HCT116 (cell line): ENCODE measurements around the gene CCBE1. TPM values are rescaled to one million over a fixed set of nuclear protein-coding genes. Genes with fewer than 3 reads are reported as not detected.
A peak's percentile ranks its signal among the peaks of the same experiment; 100 is the strongest.

ENCODE experiments used
- ATAC-seq: fragments of 200-7000 bp; cut with Tn5 transposase; 2 replicates; pipeline ENCODE4 v1.9.1; 2020; ENCODE audit warnings: mild to moderate bottlenecking, moderate library complexity
- BruUV-seq: library from RNA; stranded (reverse); fragments of 400-500 nt; replicated peaks from 2 replicates; lab custom pipeline; 2021; lab: Mats Ljungman, UMichigan
- CTCF ChIA-PET: fragments of 300-600 bp; sonication (Branson Sonifier 250); formaldehyde crosslinking; loops from one replicate; lab custom pipeline; 2021; ENCODE audit warnings: antibody characterized with exemption; lab: Charles Lee
- POLR2A ChIA-PET: fragments of 300-600, 350-600 bp; sonication (Branson Sonifier 250); formaldehyde crosslinking; loops from one replicate; lab custom pipeline; 2021; ENCODE audit warnings: antibody characterized with exemption; lab: Charles Lee
- RAD21 ChIA-PET, 2 experiments: fragments of 300-600 bp; sonication (Branson Sonifier 250); formaldehyde crosslinking; loops; one replicate each; lab custom pipeline; 2023; ENCODE audit warnings: low total read pairs in 2 of 2; ENCODE audit not compliant: uncharacterized antibody in 2 of 2, unreplicated experiment in 2 of 2, low non-redundant PET in 1 of 2; lab: Charles Lee
- DNase-seq: peaks from one replicate; pipeline ENCODE4 v3.0.0-alpha.2; 2010; ENCODE audit warnings: low read depth, low spot score
- H2AFZ ChIP-seq: fragments of 200-600 bp; shearing (Covaris generic), sonication (generic); 2 replicates; pipeline ENCODE4 v1.6.1; 2017; ENCODE audit warnings: low read depth, mixed run types, mixed read lengths, antibody characterized with exemption, low read length; ENCODE audit not compliant: poor library complexity, severe bottlenecking
- H3K27ac ChIP-seq: 2 replicates; pipeline ENCODE4 v1.5.1; 2012; ENCODE audit warnings: low read depth, low read length
- H3K27me3 ChIP-seq: fragments of 200-600 bp; sonication (generic); 2 replicates; pipeline ENCODE4 v1.6.1; 2016; ENCODE audit warnings: mixed run types, low read length, mixed read lengths; ENCODE audit not compliant: insufficient read depth
- H3K36me3 ChIP-seq, 2 experiments: fragments of 200-500 bp in 1 of 2; fragments of 200-600 bp in 1 of 2; sonication (Bioruptor generic) in 1 of 2; sonication (generic) in 1 of 2; 2 replicates each; pipeline versions ENCODE4 v1.5.1 to v1.6.1; 2014 to 2016; ENCODE audit warnings: low read length in 2 of 2, inconsistent platforms in 1 of 2, mixed read lengths in 1 of 2, mixed run types in 1 of 2; ENCODE audit not compliant: insufficient read depth in 2 of 2, control insufficient read depth in 1 of 2
- H3K4me1 ChIP-seq, 2 experiments: fragments of 200-600 bp in 1 of 2; sonication (generic) in 1 of 2; 2 replicates each; pipeline versions ENCODE4 v1.5.1 to v1.6.1; 2012 to 2017; ENCODE audit warnings: low read length in 2 of 2, inconsistent platforms in 1 of 2, mild to moderate bottlenecking in 1 of 2, mixed read lengths in 1 of 2, mixed run types in 1 of 2, moderate library complexity in 1 of 2; ENCODE audit not compliant: insufficient read depth in 2 of 2, control insufficient read depth in 1 of 2
- H3K4me2 ChIP-seq: fragments of 200-600 bp; sonication (generic); 2 replicates; pipeline ENCODE4 v1.6.1; 2017; ENCODE audit warnings: mixed run types, low read length, mixed read lengths
- H3K4me3 ChIP-seq, 2 experiments: fragments of 200-600 bp in 1 of 2; sonication (generic) in 1 of 2; replicated peaks in 1 of 2; 2 replicates each; pipeline ENCODE4 v1.5.1; 2011 to 2016; ENCODE audit warnings: low read length in 2 of 2, control low read depth in 1 of 2, low read depth in 1 of 2, mild to moderate bottlenecking in 1 of 2, mixed read lengths in 1 of 2, mixed run types in 1 of 2
- H3K79me2 ChIP-seq: fragments of 200-600 bp; sonication (generic); 2 replicates; pipeline ENCODE4 v1.6.1; 2017; ENCODE audit warnings: mild to moderate bottlenecking, mixed run types, low read length, moderate library complexity, mixed read lengths; ENCODE audit not compliant: insufficient read depth
- H3K9ac ChIP-seq: fragments of 200-600 bp; sonication (generic); 2 replicates; pipeline ENCODE4 v1.6.1; 2016; ENCODE audit warnings: low read length, mixed read lengths
- H3K9me2 ChIP-seq: fragments of 200-600 bp; sonication (generic), shearing (Covaris generic); 2 replicates; pipeline ENCODE4 v1.6.1; 2017; ENCODE audit warnings: mixed run types, mild to moderate bottlenecking, moderate library complexity; ENCODE audit not compliant: insufficient read depth
- H3K9me3 ChIP-seq, 2 experiments: fragments of 200-500 bp in 1 of 2; fragments of 200-600 bp in 1 of 2; sonication (Bioruptor generic) in 1 of 2; sonication (generic) in 1 of 2; 2 replicates each; pipeline ENCODE4 v1.6.1; 2014 to 2017; ENCODE audit warnings: low read length in 2 of 2, mixed read lengths in 2 of 2, inconsistent platforms in 1 of 2, low read depth in 1 of 2, mild to moderate bottlenecking in 1 of 2, mixed run types in 1 of 2, moderate library complexity in 1 of 2; ENCODE audit not compliant: control insufficient read depth in 1 of 2, insufficient read depth in 1 of 2
- H4K20me1 ChIP-seq: fragments of 200-600 bp; sonication (generic), shearing (Covaris generic); 2 replicates; pipeline ENCODE4 v1.6.1; 2017; ENCODE audit warnings: mixed run types, mild to moderate bottlenecking, moderate library complexity; ENCODE audit not compliant: insufficient read depth
- CEBPB ChIP-seq: IDR thresholded peaks from 2 replicates; pipeline ENCODE4 v1.6.1; 2012; ENCODE audit warnings: low read depth
- EZH2 ChIP-seq: fragments of 200-600 bp; sonication (generic); IDR thresholded peaks from 2 replicates; pipeline ENCODE4 v1.6.1; 2017; ENCODE audit warnings: antibody characterized with exemption, mixed run types
- EZH2phosphoT487 ChIP-seq: fragments of 200-600 bp; IDR thresholded peaks from 2 replicates; pipeline ENCODE4 v1.6.1; 2018; ENCODE audit warnings: antibody characterized with exemption, borderline replicate concordance
- JUND ChIP-seq: IDR thresholded peaks from 2 replicates; pipeline ENCODE4 v1.6.1; 2012
- RAD21 ChIP-seq: IDR thresholded peaks from 2 replicates; pipeline ENCODE4 v1.6.1; 2012; ENCODE audit warnings: low read depth, mild to moderate bottlenecking
- SIN3A ChIP-seq: IDR thresholded peaks from 2 replicates; pipeline ENCODE4 v1.6.1; 2012; ENCODE audit warnings: low read depth
- SP1 ChIP-seq: IDR thresholded peaks from 2 replicates; pipeline ENCODE4 v1.6.1; 2012; ENCODE audit warnings: low read depth
- SRF ChIP-seq: IDR thresholded peaks from 2 replicates; pipeline ENCODE4 v1.6.1; 2012; ENCODE audit warnings: low read depth
- TCF7L2 ChIP-seq: IDR thresholded peaks from 2 replicates; pipeline ENCODE4 v1.7.0; 2011; ENCODE audit warnings: borderline replicate concordance, inconsistent platforms; ENCODE audit not compliant: insufficient read depth, insufficient read length; ENCODE audit errors: extremely low read depth
- intact Hi-C: fragments of 100-400 bp; cut with micrococcal nuclease; formaldehyde crosslinking; loops from 2 replicates; pipeline ENCODE4 v1.10.0; 2022
- total RNA-seq: library from RNA; stranded (reverse); gene quantifications from one replicate; pipeline ENCODE4 v1.2.1, GENCODE V29; 2021; ENCODE audit not compliant: unreplicated experiment
- TF ChIP-seq, protein P1 (sequence below), 3 experiments: fragments of 200-600 bp in 1 of 3; sonication (generic) in 1 of 3; IDR thresholded peaks in 2 of 3; conservative IDR thresholded peaks in 1 of 3; 2 replicates each; pipeline ENCODE4 v1.5.1; 2012 to 2017; ENCODE audit warnings: low read depth in 2 of 3, low read length in 2 of 3, antibody characterized with exemption in 1 of 3, borderline replicate concordance in 1 of 3, control low read depth in 1 of 3, mild to moderate bottlenecking in 1 of 3, mixed read lengths in 1 of 3, mixed run types in 1 of 3, moderate library complexity in 1 of 3; ENCODE audit not compliant: insufficient read depth in 1 of 3
- TF ChIP-seq, protein P2 (sequence below): IDR thresholded peaks from 2 replicates; pipeline ENCODE4 v1.6.1; 2012
- TF ChIP-seq, protein P3 (sequence below): IDR thresholded peaks from 2 replicates; pipeline ENCODE4 v1.6.1; 2011; ENCODE audit warnings: mild to moderate bottlenecking, low read length, moderate library complexity; ENCODE audit not compliant: insufficient replicate concordance; ENCODE audit errors: extremely low read depth

CCBE1 gene
- total RNA-seq, 1 experiment from 2014 or later: 0.84 TPM

DNA sequence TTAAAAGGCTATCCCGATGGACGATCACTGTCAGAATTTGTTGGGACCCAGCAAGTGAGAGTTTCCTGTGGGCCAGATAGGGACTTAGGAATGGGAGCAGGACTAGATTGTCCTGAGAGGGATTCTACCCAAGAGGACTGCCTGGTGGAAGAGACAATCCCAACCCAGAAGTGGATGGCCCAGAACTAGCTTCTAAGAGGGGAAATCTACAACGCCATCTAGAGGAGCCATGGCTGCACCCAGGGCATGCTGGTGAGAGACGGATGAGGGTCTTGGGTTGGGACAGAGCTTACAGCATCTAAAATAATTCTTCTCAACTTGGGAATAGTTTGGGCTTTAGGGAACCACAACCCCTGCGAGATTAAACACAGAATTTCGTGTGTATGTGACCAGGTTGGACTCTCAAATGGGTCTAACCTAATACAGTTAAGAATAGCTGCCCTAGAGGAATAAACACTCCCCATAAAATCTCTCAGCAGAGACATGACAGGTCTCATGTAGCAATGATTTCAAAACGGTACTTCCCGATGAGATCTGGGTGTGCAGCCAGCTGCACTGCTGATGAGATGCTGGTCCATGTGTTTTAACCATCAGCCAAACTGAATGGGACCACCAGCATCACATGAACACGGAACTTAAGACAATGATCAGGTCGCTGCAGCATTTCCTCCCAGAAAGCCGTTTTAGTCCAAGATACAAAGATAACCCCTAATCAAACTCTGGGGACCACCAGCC is 50.8 kb downstream of the CCBE1 start:
- intact Hi-C loops: no loop called here
- DNase-seq: no peak
- H3K9ac ChIP-seq: no peak overlapping the region
- H3K4me1 ChIP-seq: no peaks in the 10 kb centered on the region
- H3K79me2 ChIP-seq: no peaks in the 10 kb centered on the region
- CTCF ChIA-PET: interaction anchor here (1.4 kb wide), 1 partner anchor 15 kb away, joined by 4 read pairs; no protein-coding TSS in a partner anchor
- TF ChIP-seq SIN3A (no peak), CEBPB (no peak), RAD21 (peak; percentile 13; the same call in 1 of the 2 replicates), SP1 (no peak), TCF7L2 (no peak)
- TF ChIP-seq, protein P1, sequence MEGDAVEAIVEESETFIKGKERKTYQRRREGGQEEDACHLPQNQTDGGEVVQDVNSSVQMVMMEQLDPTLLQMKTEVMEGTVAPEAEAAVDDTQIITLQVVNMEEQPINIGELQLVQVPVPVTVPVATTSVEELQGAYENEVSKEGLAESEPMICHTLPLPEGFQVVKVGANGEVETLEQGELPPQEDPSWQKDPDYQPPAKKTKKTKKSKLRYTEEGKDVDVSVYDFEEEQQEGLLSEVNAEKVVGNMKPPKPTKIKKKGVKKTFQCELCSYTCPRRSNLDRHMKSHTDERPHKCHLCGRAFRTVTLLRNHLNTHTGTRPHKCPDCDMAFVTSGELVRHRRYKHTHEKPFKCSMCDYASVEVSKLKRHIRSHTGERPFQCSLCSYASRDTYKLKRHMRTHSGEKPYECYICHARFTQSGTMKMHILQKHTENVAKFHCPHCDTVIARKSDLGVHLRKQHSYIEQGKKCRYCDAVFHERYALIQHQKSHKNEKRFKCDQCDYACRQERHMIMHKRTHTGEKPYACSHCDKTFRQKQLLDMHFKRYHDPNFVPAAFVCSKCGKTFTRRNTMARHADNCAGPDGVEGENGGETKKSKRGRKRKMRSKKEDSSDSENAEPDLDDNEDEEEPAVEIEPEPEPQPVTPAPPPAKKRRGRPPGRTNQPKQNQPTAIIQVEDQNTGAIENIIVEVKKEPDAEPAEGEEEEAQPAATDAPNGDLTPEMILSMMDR (IDR thresholded peaks at IDR 0.05 in 2 of 3, conservative IDR thresholded peaks at IDR 0.05 in 1 of 3; ENCODE audit: borderline replicate concordance in 1 of 3, insufficient read depth in 1 of 3, low read depth in 2 of 3, low read length in 2 of 3): peak in 2 of 3 experiments; percentile 32 to 46; a peak in 3 of 6 replicates
- TF ChIP-seq, all 23 proteins: peak for 2
- Histone ChIP-seq H3K27me3 (peaks cover 2% of the 10 kb centered on the region), H2AFZ (no peak overlapping the region), H3K9me2 (no peaks in the 10 kb centered on the region), H3K36me3 (no peaks in the 10 kb centered on the region), H3K9me3 (no peaks in the 10 kb centered on the region), H3K4me3 (no peak overlapping the region), H3K4me2 (no peak overlapping the region), H3K27ac (no peak overlapping the region), H4K20me1 (no peaks in the 10 kb centered on the region; the same call in 1 of the 2 replicates)
- RAD21 ChIA-PET: no interaction called here
- BruUV-seq: no TSS peak
- peak; percentile 57; the same call in 1 of the 2 replicates for ATAC-seq
- POLR2A ChIA-PET: no interaction called here

DNA sequence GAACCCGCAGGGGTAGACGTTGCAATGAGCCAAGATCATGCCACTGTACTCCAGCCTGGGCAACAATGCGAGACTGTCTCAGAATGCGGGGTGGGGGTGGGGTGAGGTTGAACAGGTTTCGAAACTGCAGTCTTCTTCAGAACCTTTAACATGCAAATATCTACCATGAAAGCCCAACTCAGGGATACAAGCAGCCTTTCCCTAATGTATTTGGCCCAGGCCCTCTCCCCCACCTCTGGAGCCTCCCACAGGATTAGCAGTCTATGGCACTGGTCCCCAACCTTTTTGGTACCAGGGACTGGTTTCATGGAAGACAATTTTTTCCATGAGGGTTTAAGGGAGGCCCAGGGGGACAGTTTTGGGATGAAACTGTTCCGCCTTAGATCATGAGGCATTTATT is 53.5 kb downstream of the CCBE1 start:
- no peak overlapping the region for H2AFZ ChIP-seq
- DNase-seq (no peak), ATAC-seq (no peak)
- no peaks in the 10 kb centered on the region for H3K79me2 ChIP-seq
- H3K9me2 ChIP-seq: no peaks in the 10 kb centered on the region
- no TSS peak for BruUV-seq
- H3K9me3 ChIP-seq: no peaks in the 10 kb centered on the region
- H3K9ac ChIP-seq: no peak overlapping the region
- no peaks in the 10 kb centered on the region for H3K27me3 ChIP-seq
- POLR2A ChIA-PET: no interaction called here
- H3K4me1 ChIP-seq: no peaks in the 10 kb centered on the region
- RAD21 ChIA-PET: no interaction called here
- CTCF ChIA-PET: no interaction called here
- intact Hi-C loops: no loop called here
- H3K36me3 ChIP-seq: no peaks in the 10 kb centered on the region
- no peak overlapping the region for H3K4me3 ChIP-seq
- no peaks in the 10 kb centered on the region; the same call in 1 of the 2 replicates for H4K20me1 ChIP-seq
- no peak overlapping the region for H3K4me2 ChIP-seq
- no peak overlapping the region for H3K27ac ChIP-seq
- TF ChIP-seq, protein P2, sequence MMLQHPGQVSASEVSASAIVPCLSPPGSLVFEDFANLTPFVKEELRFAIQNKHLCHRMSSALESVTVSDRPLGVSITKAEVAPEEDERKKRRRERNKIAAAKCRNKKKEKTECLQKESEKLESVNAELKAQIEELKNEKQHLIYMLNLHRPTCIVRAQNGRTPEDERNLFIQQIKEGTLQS: no peak
- TF ChIP-seq JUND (no peak), EZH2phosphoT487 (no peak), EZH2 (no peak), RAD21 (no peak), SRF (no peak)
- TF ChIP-seq, protein P3, sequence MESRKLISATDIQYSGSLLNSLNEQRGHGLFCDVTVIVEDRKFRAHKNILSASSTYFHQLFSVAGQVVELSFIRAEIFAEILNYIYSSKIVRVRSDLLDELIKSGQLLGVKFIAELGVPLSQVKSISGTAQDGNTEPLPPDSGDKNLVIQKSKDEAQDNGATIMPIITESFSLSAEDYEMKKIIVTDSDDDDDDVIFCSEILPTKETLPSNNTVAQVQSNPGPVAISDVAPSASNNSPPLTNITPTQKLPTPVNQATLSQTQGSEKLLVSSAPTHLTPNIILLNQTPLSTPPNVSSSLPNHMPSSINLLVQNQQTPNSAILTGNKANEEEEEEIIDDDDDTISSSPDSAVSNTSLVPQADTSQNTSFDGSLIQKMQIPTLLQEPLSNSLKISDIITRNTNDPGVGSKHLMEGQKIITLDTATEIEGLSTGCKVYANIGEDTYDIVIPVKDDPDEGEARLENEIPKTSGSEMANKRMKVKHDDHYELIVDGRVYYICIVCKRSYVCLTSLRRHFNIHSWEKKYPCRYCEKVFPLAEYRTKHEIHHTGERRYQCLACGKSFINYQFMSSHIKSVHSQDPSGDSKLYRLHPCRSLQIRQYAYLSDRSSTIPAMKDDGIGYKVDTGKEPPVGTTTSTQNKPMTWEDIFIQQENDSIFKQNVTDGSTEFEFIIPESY: no peak
- TF ChIP-seq, protein P1 (IDR thresholded peaks at IDR 0.05 in 2 of 3, conservative IDR thresholded peaks at IDR 0.05 in 1 of 3; ENCODE audit: borderline replicate concordance in 1 of 3, insufficient read depth in 1 of 3, low read depth in 2 of 3, low read length in 2 of 3): no peak
